Measurements from ENCODE around the gene DNMT3L.

GRCh38 chr21:44258056-44258725, 3.5 kb downstream of the DNMT3L start:
- TF ChIP-seq, protein P1, sequence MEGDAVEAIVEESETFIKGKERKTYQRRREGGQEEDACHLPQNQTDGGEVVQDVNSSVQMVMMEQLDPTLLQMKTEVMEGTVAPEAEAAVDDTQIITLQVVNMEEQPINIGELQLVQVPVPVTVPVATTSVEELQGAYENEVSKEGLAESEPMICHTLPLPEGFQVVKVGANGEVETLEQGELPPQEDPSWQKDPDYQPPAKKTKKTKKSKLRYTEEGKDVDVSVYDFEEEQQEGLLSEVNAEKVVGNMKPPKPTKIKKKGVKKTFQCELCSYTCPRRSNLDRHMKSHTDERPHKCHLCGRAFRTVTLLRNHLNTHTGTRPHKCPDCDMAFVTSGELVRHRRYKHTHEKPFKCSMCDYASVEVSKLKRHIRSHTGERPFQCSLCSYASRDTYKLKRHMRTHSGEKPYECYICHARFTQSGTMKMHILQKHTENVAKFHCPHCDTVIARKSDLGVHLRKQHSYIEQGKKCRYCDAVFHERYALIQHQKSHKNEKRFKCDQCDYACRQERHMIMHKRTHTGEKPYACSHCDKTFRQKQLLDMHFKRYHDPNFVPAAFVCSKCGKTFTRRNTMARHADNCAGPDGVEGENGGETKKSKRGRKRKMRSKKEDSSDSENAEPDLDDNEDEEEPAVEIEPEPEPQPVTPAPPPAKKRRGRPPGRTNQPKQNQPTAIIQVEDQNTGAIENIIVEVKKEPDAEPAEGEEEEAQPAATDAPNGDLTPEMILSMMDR (IDR thresholded peaks at IDR 0.05; ENCODE audit: low read depth, low read length, missing input control): no peak
- TF ChIP-seq GABPA (IDR thresholded peaks at IDR 0.05 in 1 of 2, conservative IDR thresholded peaks at IDR 0.05 in 1 of 2) (no peak), FOXA1 (IDR thresholded peaks at IDR 0.05) (no peak), YY1 (IDR thresholded peaks at IDR 0.05) (no peak), SP1 (IDR thresholded peaks at IDR 0.05) (no peak), RAD21 (IDR thresholded peaks at IDR 0.05) (no peak)
- TF ChIP-seq, protein P2, sequence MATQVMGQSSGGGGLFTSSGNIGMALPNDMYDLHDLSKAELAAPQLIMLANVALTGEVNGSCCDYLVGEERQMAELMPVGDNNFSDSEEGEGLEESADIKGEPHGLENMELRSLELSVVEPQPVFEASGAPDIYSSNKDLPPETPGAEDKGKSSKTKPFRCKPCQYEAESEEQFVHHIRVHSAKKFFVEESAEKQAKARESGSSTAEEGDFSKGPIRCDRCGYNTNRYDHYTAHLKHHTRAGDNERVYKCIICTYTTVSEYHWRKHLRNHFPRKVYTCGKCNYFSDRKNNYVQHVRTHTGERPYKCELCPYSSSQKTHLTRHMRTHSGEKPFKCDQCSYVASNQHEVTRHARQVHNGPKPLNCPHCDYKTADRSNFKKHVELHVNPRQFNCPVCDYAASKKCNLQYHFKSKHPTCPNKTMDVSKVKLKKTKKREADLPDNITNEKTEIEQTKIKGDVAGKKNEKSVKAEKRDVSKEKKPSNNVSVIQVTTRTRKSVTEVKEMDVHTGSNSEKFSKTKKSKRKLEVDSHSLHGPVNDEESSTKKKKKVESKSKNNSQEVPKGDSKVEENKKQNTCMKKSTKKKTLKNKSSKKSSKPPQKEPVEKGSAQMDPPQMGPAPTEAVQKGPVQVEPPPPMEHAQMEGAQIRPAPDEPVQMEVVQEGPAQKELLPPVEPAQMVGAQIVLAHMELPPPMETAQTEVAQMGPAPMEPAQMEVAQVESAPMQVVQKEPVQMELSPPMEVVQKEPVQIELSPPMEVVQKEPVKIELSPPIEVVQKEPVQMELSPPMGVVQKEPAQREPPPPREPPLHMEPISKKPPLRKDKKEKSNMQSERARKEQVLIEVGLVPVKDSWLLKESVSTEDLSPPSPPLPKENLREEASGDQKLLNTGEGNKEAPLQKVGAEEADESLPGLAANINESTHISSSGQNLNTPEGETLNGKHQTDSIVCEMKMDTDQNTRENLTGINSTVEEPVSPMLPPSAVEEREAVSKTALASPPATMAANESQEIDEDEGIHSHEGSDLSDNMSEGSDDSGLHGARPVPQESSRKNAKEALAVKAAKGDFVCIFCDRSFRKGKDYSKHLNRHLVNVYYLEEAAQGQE (IDR thresholded peaks at IDR 0.05): no peak

Measured in liver (tissue), 3 donors.